PC-9 (cell line): ENCODE results near the gene ANXA6. TPM values are rescaled to one million over a fixed set of nuclear protein-coding genes. Genes with fewer than 3 reads are reported as not detected.

Experiments
- BruUV-seq: library from RNA; stranded (reverse); fragments of 400-500 nt; replicated peaks from 2 replicates; lab custom pipeline; 2021; lab: Mats Ljungman, UMichigan
- CTCF ChIA-PET: fragments of 300-600 bp; sonication (Branson Sonifier 250); formaldehyde crosslinking; loops from one replicate; lab custom pipeline; 2022; ENCODE audit warnings: antibody characterized with exemption; lab: Charles Lee
- POLR2A ChIA-PET: fragments of 300-600 bp; sonication (Branson Sonifier 250); formaldehyde crosslinking; loops from one replicate; lab custom pipeline; 2022; ENCODE audit warnings: antibody characterized with exemption; ENCODE audit not compliant: unreplicated experiment; lab: Charles Lee
- DNase-seq, 2 experiments: peaks; one replicate each; pipeline versions ENCODE4 v3.0.0 to v3.0.0-alpha.2; 2015 to 2022; ENCODE audit warnings: mixed read lengths in 1 of 2
- H2AFZ ChIP-seq: fragments of 200-600 bp; sonication (generic); 2 replicates; pipeline ENCODE4 v1.8.1; 2017; ENCODE audit warnings: antibody characterized with exemption
- H3F3A ChIP-seq: fragments of 200-600 bp; sonication (generic); 2 replicates; pipeline ENCODE4 v1.8.1; 2017; ENCODE audit warnings: antibody characterized with exemption, mild to moderate bottlenecking, low read depth; ENCODE audit not compliant: insufficient read depth
- H3K27ac ChIP-seq: fragments of 200-600 bp; sonication (generic); 2 replicates; pipeline ENCODE4 v1.6.1; 2016; ENCODE audit warnings: mixed run types
- H3K27me3 ChIP-seq: fragments of 200-600 bp; sonication (generic); 2 replicates; pipeline ENCODE4 v1.6.1; 2016; ENCODE audit warnings: low read depth, mixed run types; ENCODE audit not compliant: insufficient read depth
- H3K36me3 ChIP-seq: fragments of 200-600 bp; sonication (generic); 2 replicates; pipeline ENCODE4 v1.6.1; 2016; ENCODE audit warnings: low read depth, mixed run types
- H3K4me1 ChIP-seq: fragments of 200-600 bp; sonication (generic); replicated peaks from 2 replicates; pipeline ENCODE4 v1.6.1; 2016; ENCODE audit warnings: mixed run types; ENCODE audit not compliant: insufficient read depth
- H3K4me2 ChIP-seq: fragments of 200-600 bp; sonication (generic); 2 replicates; pipeline ENCODE4 v1.6.1; 2017; ENCODE audit warnings: mixed run types
- H3K4me3 ChIP-seq: fragments of 200-600 bp; sonication (generic); 2 replicates; pipeline ENCODE4 v1.6.1; 2016; ENCODE audit warnings: mixed run types
- H3K79me2 ChIP-seq: fragments of 200-600 bp; sonication (generic); 2 replicates; pipeline ENCODE4 v1.6.1; 2017; ENCODE audit warnings: low read depth, mixed run types
- H3K9me2 ChIP-seq: fragments of 200-600 bp; sonication (generic); 2 replicates; pipeline ENCODE4 v1.8.1; 2017; ENCODE audit warnings: mild to moderate bottlenecking; ENCODE audit not compliant: insufficient read depth
- H3K9me3 ChIP-seq: fragments of 200-600 bp; sonication (generic); 2 replicates; pipeline ENCODE4 v1.8.1; 2016; ENCODE audit warnings: low read depth; ENCODE audit not compliant: insufficient read depth
- H4K20me1 ChIP-seq: fragments of 200-600 bp; sonication (generic); 2 replicates; pipeline ENCODE4 v1.8.1; 2017; ENCODE audit not compliant: insufficient read depth
- EZH2 ChIP-seq: fragments of 200-600 bp; sonication (generic); IDR thresholded peaks from 2 replicates; pipeline ENCODE4 v1.8.0; 2017; ENCODE audit warnings: antibody characterized with exemption, low read depth
- intact Hi-C: fragments of 100-400 bp; cut with micrococcal nuclease; formaldehyde crosslinking; loops from one replicate; pipeline ENCODE4 v1.10.0; 2022; ENCODE audit not compliant: unreplicated experiment
- total RNA-seq: library from RNA; stranded (reverse); gene quantifications from 2 replicates; pipeline ENCODE4 v1.2.3, GENCODE V29; 2021
- TF ChIP-seq, protein P1 (sequence below): fragments of 200-600 bp; sonication (generic); conservative IDR thresholded peaks from 2 replicates; pipeline ENCODE4 v1.6.1; 2017; ENCODE audit warnings: mixed run types, antibody characterized with exemption, mild to moderate bottlenecking, moderate library complexity

ANXA6 gene
- total RNA-seq, 1 experiment from 2014 or later: 22.4 TPM

GRCh38 chr5:151075698-151076331, 81.8 kb downstream of the ANXA6 start:
- ChIA-PET POLR2A (interaction anchor here (0.6 to 0.7 kb wide), 3 partner anchors 18 to 594 kb away, joined by 3 to 9 read pairs (median 4); no protein-coding TSS in a partner anchor), CTCF (interaction anchor here (0.5 to 0.7 kb wide), 4 partner anchors 24 to 74 kb away, joined by 3 to 16 read pairs (median 4); no protein-coding TSS in a partner anchor)
- no peak for TF ChIP-seq EZH2
- TF ChIP-seq, protein P1, sequence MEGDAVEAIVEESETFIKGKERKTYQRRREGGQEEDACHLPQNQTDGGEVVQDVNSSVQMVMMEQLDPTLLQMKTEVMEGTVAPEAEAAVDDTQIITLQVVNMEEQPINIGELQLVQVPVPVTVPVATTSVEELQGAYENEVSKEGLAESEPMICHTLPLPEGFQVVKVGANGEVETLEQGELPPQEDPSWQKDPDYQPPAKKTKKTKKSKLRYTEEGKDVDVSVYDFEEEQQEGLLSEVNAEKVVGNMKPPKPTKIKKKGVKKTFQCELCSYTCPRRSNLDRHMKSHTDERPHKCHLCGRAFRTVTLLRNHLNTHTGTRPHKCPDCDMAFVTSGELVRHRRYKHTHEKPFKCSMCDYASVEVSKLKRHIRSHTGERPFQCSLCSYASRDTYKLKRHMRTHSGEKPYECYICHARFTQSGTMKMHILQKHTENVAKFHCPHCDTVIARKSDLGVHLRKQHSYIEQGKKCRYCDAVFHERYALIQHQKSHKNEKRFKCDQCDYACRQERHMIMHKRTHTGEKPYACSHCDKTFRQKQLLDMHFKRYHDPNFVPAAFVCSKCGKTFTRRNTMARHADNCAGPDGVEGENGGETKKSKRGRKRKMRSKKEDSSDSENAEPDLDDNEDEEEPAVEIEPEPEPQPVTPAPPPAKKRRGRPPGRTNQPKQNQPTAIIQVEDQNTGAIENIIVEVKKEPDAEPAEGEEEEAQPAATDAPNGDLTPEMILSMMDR: no peak
- BruUV-seq: TSS peak; percentile 27
- peak overlapping the region; percentile 15; the same call in 1 of the 2 replicates for H3K4me3 ChIP-seq
- no peak overlapping the region for H2AFZ ChIP-seq
- H3K27me3 ChIP-seq: no peaks in the 10 kb centered on the region
- H3K9me3 ChIP-seq: no peaks in the 10 kb centered on the region
- H3K36me3 ChIP-seq: peaks cover 14% of the 10 kb centered on the region
- peak; percentile 98 to 99 for DNase-seq
- no peaks in the 10 kb centered on the region for H4K20me1 ChIP-seq
- intact Hi-C loops: loop anchor here (5.0 to 10.0 kb wide), 2 partner anchors 601 to 696 kb away; partner anchors contain the start of gene G3BP1
- H3F3A ChIP-seq: peaks cover 57% of the 10 kb centered on the region
- H3K27ac ChIP-seq: peak overlapping the region; percentile 94
- H3K4me2 ChIP-seq: peak overlapping the region; percentile 71
- peaks cover 91% of the 10 kb centered on the region for H3K79me2 ChIP-seq
- H3K4me1 ChIP-seq: peaks cover 82% of the 10 kb centered on the region
- H3K9me2 ChIP-seq: no peaks in the 10 kb centered on the region

DNA sequence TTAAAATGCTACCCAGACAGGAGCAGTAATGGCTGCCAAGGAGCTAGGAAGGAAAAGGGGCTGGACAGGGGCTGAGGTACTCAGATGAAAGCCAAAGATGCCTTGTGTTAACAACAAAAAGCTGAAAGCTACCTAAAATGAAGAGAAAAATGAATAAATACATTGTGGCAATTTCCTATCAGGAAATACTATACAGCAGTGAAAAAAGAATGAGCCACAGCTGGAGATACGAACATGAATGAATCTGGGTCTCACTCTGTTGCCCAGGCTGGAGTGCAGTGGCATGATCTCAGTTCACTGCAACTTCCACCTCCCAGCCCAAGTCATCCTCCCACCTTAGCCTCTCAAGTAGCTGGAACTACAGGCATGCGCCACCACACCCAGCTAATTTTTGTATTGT, 83.0 kb downstream of the ANXA6 start:
- H2AFZ ChIP-seq: no peak overlapping the region
- no peak overlapping the region for H3K4me2 ChIP-seq
- H3K4me1 ChIP-seq: peaks cover 76% of the 10 kb centered on the region
- no peak overlapping the region for H3K4me3 ChIP-seq
- peaks cover 49% of the 10 kb centered on the region for H3F3A ChIP-seq
- DNase-seq: no peak
- peak overlapping the region; percentile 94 for H3K27ac ChIP-seq
- H3K79me2 ChIP-seq: peaks cover 91% of the 10 kb centered on the region
- BruUV-seq: no TSS peak
- peaks cover 14% of the 10 kb centered on the region for H3K36me3 ChIP-seq
- H4K20me1 ChIP-seq: no peaks in the 10 kb centered on the region
- POLR2A ChIA-PET: no interaction called here
- intact Hi-C loops: loop anchor here (10.0 kb wide), 1 partner anchor 600 kb away; no protein-coding TSS in a partner anchor
- H3K9me2 ChIP-seq: no peaks in the 10 kb centered on the region
- no peaks in the 10 kb centered on the region for H3K27me3 ChIP-seq
- no peaks in the 10 kb centered on the region for H3K9me3 ChIP-seq
- CTCF ChIA-PET: no interaction called here
- TF ChIP-seq, protein P1: no peak
- no peak for TF ChIP-seq EZH2

GRCh38 chr5:151073280-151073679, 84.3 kb downstream of the ANXA6 start:
- peaks cover 63% of the 10 kb centered on the region for H3K4me1 ChIP-seq
- no peaks in the 10 kb centered on the region for H4K20me1 ChIP-seq
- H2AFZ ChIP-seq: no peak overlapping the region
- no TSS peak for BruUV-seq
- H3K9me3 ChIP-seq: no peaks in the 10 kb centered on the region
- H3K4me3 ChIP-seq: no peak overlapping the region
- peaks cover 46% of the 10 kb centered on the region for H3F3A ChIP-seq
- TF ChIP-seq EZH2: no peak
- TF ChIP-seq, protein P1: no peak
- POLR2A ChIA-PET: no interaction called here
- CTCF ChIA-PET: no interaction called here
- H3K36me3 ChIP-seq: peaks cover 13% of the 10 kb centered on the region
- no peak overlapping the region for H3K4me2 ChIP-seq
- H3K27ac ChIP-seq: peak overlapping the region; percentile 94
- intact Hi-C loops: loop anchor here (2.0 to 10.0 kb wide), 2 partner anchors 18 to 598 kb away; no protein-coding TSS in a partner anchor
- peaks cover 91% of the 10 kb centered on the region for H3K79me2 ChIP-seq
- no peak for DNase-seq
- no peaks in the 10 kb centered on the region for H3K27me3 ChIP-seq
- no peaks in the 10 kb centered on the region for H3K9me2 ChIP-seq
